ENCODE results near the gene DIO1. TPM values are rescaled to one million over a fixed set of nuclear protein-coding genes. Genes with fewer than 3 reads are reported as not detected.

The DIO1 gene
- total and polyA plus RNA-seq, 5 donors from 2014 or later = 0.09 TPM; not detected in 4

GRCh38 chr1:53948291-53948690 lies 54.3 kb downstream of the DIO1 start:
- Mint-ChIP-seq H3K4me1 (peaks cover 17 to 47% (median 32%) of the 10 kb centered on the region in 4 donors), H3K27ac (peak overlapping the region in 1 of 3 donors; percentile 60)
- H3K4me1 ChIP-seq (ENCODE audit: control insufficient read depth, insufficient read depth, low read length, poor library complexity, severe bottlenecking) = peaks cover 28% of the 10 kb centered on the region

GRCh38 chr1:53949023-53949990 lies 55.3 kb downstream of the DIO1 start:
- Mint-ChIP-seq H3K27me3 (no peaks in the 10 kb centered on the region), H3K9me3 (peaks cover 0 to 2% (median 0%) of the 10 kb centered on the region in 7 donors), H3K36me3 (peaks cover 9% of the 10 kb centered on the region), H3K27ac (peak overlapping the region in 1 of 3 donors; percentile 60), H3K4me3 (peak overlapping the region in 2 of 4 donors; percentile 36 to 54), H3K4me1 (peaks cover 12 to 36% (median 23%) of the 10 kb centered on the region in 4 donors)
- Histone ChIP-seq H3K27ac (ENCODE audit: insufficient read depth, low read length, poor library complexity, severe bottlenecking) (no peak overlapping the region), H3K36me3 (ENCODE audit: control insufficient read depth, insufficient read depth, low read length) (peaks cover 18% of the 10 kb centered on the region), H3K9me3 (ENCODE audit: control insufficient read depth in 2 of 2, low read length in 2 of 2) (no peaks in the 10 kb centered on the region), H3K4me3 (ENCODE audit: low read depth, low read length) (no peak overlapping the region), H3K4me1 (ENCODE audit: control insufficient read depth, insufficient read depth, low read length, poor library complexity, severe bottlenecking) (peaks cover 18% of the 10 kb centered on the region), H3K27me3 (ENCODE audit: control insufficient read depth, insufficient read depth, low read length) (no peaks in the 10 kb centered on the region)
- DNase-seq (peak in 2 of 3 donors; percentile 17 to 53), ATAC-seq (ENCODE audit: low read depth in 2 of 2) (no peak)

More at GRCh38 chr1:53948291-53948690, 54.3 kb downstream of the DIO1 start:
- Histone ChIP-seq H3K36me3 (ENCODE audit: control insufficient read depth, insufficient read depth, low read length) (peaks cover 15% of the 10 kb centered on the region), H3K27ac (ENCODE audit: insufficient read depth, low read length, poor library complexity, severe bottlenecking) (no peak overlapping the region), H3K27me3 (ENCODE audit: control insufficient read depth, insufficient read depth, low read length) (no peaks in the 10 kb centered on the region), H3K4me3 (ENCODE audit: low read depth, low read length) (no peak overlapping the region), H3K9me3 (ENCODE audit: control insufficient read depth in 2 of 2, low read length in 2 of 2) (no peaks in the 10 kb centered on the region)
- no peaks in the 10 kb centered on the region for H3K27me3 Mint-ChIP-seq
- H3K4me3 Mint-ChIP-seq = peak overlapping the region in 3 of 4 donors; percentile 54 to 86 (median 83)
- ATAC-seq (ENCODE audit: low read depth in 2 of 2) (no peak), DNase-seq (no peak)
- peaks cover 9% of the 10 kb centered on the region for H3K36me3 Mint-ChIP-seq
- peaks cover 0 to 2% (median 0%) of the 10 kb centered on the region in 7 donors for H3K9me3 Mint-ChIP-seq

DNA sequence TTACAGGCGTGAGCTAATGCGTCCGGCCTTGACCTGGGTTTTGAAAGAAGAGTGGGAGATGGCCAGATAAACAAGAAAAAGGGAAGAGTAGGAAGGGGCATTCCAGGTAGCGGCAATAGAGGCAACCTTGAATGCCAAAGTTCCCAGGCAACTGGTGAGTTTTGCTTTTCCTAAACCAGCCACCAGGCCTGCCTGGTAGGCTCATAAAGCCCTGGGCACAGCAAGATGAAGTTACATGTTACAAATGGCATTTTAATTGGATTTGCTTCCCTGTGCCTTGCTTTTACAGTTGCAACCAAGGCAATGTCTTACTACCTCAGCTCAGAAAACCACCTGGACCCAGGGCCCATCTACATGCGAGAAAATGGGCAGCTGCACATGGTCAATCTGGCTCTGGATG lies 57.7 kb downstream of the DIO1 start:
- Mint-ChIP-seq H3K27me3 (no peaks in the 10 kb centered on the region), H3K27ac (no peak overlapping the region), H3K4me3 (no peak overlapping the region), H3K4me1 (peaks cover 7 to 25% (median 17%) of the 10 kb centered on the region in 4 donors), H3K36me3 (peaks cover 9% of the 10 kb centered on the region), H3K9me3 (peaks cover 0 to 2% (median 0%) of the 10 kb centered on the region in 7 donors)
- no peaks in the 10 kb centered on the region for H3K27me3 ChIP-seq (ENCODE audit: control insufficient read depth, insufficient read depth, low read length)
- no peak overlapping the region for H3K27ac ChIP-seq (ENCODE audit: insufficient read depth, low read length, poor library complexity, severe bottlenecking)
- H3K9me3 ChIP-seq (ENCODE audit: control insufficient read depth in 2 of 2, low read length in 2 of 2) = no peaks in the 10 kb centered on the region
- H3K36me3 ChIP-seq (ENCODE audit: control insufficient read depth, insufficient read depth, low read length) = peaks cover 22% of the 10 kb centered on the region
- H3K4me3 ChIP-seq (ENCODE audit: low read depth, low read length) = no peak overlapping the region
- no peak for DNase-seq
- H3K4me1 ChIP-seq (ENCODE audit: control insufficient read depth, insufficient read depth, low read length, poor library complexity, severe bottlenecking) = peaks cover 5% of the 10 kb centered on the region
- ATAC-seq (ENCODE audit: low read depth in 2 of 2) = no peak

DNA sequence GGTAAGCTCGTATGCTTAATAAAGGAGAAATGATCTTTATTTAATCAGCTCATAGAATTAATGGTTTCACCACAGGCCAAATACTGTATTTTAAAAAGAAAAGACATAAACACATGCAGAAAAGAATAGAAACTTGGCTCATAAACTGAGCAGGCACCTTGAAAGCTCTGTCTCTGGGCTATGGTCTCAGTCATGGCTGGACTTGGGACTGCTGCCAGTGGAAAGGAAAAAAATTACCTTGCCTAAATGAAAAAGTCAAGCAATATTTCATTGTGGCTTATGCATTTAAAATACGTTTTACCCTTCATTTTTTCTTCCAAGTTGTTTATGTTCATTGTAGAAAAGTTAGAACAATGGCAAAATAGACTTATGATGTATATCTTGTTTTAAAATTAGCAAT lies 60.1 kb downstream of the DIO1 start:
- peaks cover 14% of the 10 kb centered on the region for H3K36me3 Mint-ChIP-seq
- no peaks in the 10 kb centered on the region for H3K27me3 Mint-ChIP-seq
- no peak overlapping the region for H3K4me3 ChIP-seq (ENCODE audit: low read depth, low read length)
- ATAC-seq (ENCODE audit: low read depth in 2 of 2) = no peak
- H3K36me3 ChIP-seq (ENCODE audit: control insufficient read depth, insufficient read depth, low read length) = peaks cover 31% of the 10 kb centered on the region
- H3K27ac Mint-ChIP-seq = no peak overlapping the region
- peaks cover 0 to 16% (median 4%) of the 10 kb centered on the region in 4 donors for H3K4me1 Mint-ChIP-seq
- H3K4me1 ChIP-seq (ENCODE audit: control insufficient read depth, insufficient read depth, low read length, poor library complexity, severe bottlenecking) = no peaks in the 10 kb centered on the region
- DNase-seq = no peak
- H3K27me3 ChIP-seq (ENCODE audit: control insufficient read depth, insufficient read depth, low read length) = no peaks in the 10 kb centered on the region
- peaks cover 0 to 2% (median 0%) of the 10 kb centered on the region in 7 donors for H3K9me3 Mint-ChIP-seq
- no peak overlapping the region for H3K27ac ChIP-seq (ENCODE audit: insufficient read depth, low read length, poor library complexity, severe bottlenecking)
- H3K9me3 ChIP-seq (ENCODE audit: control insufficient read depth in 2 of 2, low read length in 2 of 2) = no peaks in the 10 kb centered on the region
- no peak overlapping the region for H3K4me3 Mint-ChIP-seq

- no peak for DNase-seq
- no peak for ATAC-seq (ENCODE audit: low read depth in 2 of 2)
- Mint-ChIP-seq H3K27me3 (no peaks in the 10 kb centered on the region), H3K4me1 (peaks cover 0 to 10% (median 6%) of the 10 kb centered on the region in 4 donors), H3K4me3 (no peak overlapping the region), H3K9me3 (no peaks in the 10 kb centered on the region), H3K27ac (peak overlapping the region in 1 of 3 donors; percentile 46), H3K36me3 (peaks cover 20% of the 10 kb centered on the region)
- H3K36me3 ChIP-seq (ENCODE audit: control insufficient read depth, insufficient read depth, low read length) = peaks cover 38% of the 10 kb centered on the region
- H3K9me3 ChIP-seq (ENCODE audit: control insufficient read depth in 2 of 2, low read length in 2 of 2) = no peaks in the 10 kb centered on the region
- no peaks in the 10 kb centered on the region for H3K4me1 ChIP-seq (ENCODE audit: control insufficient read depth, insufficient read depth, low read length, poor library complexity, severe bottlenecking)
- H3K27me3 ChIP-seq (ENCODE audit: control insufficient read depth, insufficient read depth, low read length) = no peaks in the 10 kb centered on the region
- H3K4me3 ChIP-seq (ENCODE audit: low read depth, low read length) = no peak overlapping the region
- no peak overlapping the region for H3K27ac ChIP-seq (ENCODE audit: insufficient read depth, low read length, poor library complexity, severe bottlenecking)
Measured at GRCh38 chr1:53956308-53957168, 62.6 kb downstream of the DIO1 start.

GRCh38 chr1:53957194-53957818 lies 63.3 kb downstream of the DIO1 start:
- DNase-seq (no peak), ATAC-seq (ENCODE audit: low read depth in 2 of 2) (no peak)
- Histone ChIP-seq H3K27ac (ENCODE audit: insufficient read depth, low read length, poor library complexity, severe bottlenecking) (no peak overlapping the region), H3K9me3 (ENCODE audit: control insufficient read depth in 2 of 2, low read length in 2 of 2) (no peaks in the 10 kb centered on the region), H3K27me3 (ENCODE audit: control insufficient read depth, insufficient read depth, low read length) (no peaks in the 10 kb centered on the region), H3K4me3 (ENCODE audit: low read depth, low read length) (no peak overlapping the region), H3K36me3 (ENCODE audit: control insufficient read depth, insufficient read depth, low read length) (peaks cover 36% of the 10 kb centered on the region), H3K4me1 (ENCODE audit: control insufficient read depth, insufficient read depth, low read length, poor library complexity, severe bottlenecking) (no peaks in the 10 kb centered on the region)
- H3K4me1 Mint-ChIP-seq = peaks cover 0 to 10% (median 6%) of the 10 kb centered on the region in 4 donors
- H3K9me3 Mint-ChIP-seq = no peaks in the 10 kb centered on the region
- no peak overlapping the region for H3K4me3 Mint-ChIP-seq
- H3K27ac Mint-ChIP-seq = peak overlapping the region in 1 of 3 donors; percentile 70
- H3K36me3 Mint-ChIP-seq = peaks cover 24% of the 10 kb centered on the region
- no peaks in the 10 kb centered on the region for H3K27me3 Mint-ChIP-seq

- Histone ChIP-seq H3K4me3 (ENCODE audit: low read depth, low read length) (no peak overlapping the region), H3K36me3 (ENCODE audit: control insufficient read depth, insufficient read depth, low read length) (peaks cover 39% of the 10 kb centered on the region), H3K9me3 (ENCODE audit: control insufficient read depth in 2 of 2, low read length in 2 of 2) (no peaks in the 10 kb centered on the region), H3K27ac (ENCODE audit: insufficient read depth, low read length, poor library complexity, severe bottlenecking) (no peak overlapping the region), H3K27me3 (ENCODE audit: control insufficient read depth, insufficient read depth, low read length) (no peaks in the 10 kb centered on the region), H3K4me1 (ENCODE audit: control insufficient read depth, insufficient read depth, low read length, poor library complexity, severe bottlenecking) (no peaks in the 10 kb centered on the region)
- Mint-ChIP-seq H3K9me3 (no peaks in the 10 kb centered on the region), H3K27me3 (no peaks in the 10 kb centered on the region), H3K4me3 (no peak overlapping the region), H3K27ac (no peak overlapping the region), H3K4me1 (peaks cover 0 to 10% (median 5%) of the 10 kb centered on the region in 4 donors), H3K36me3 (peaks cover 38% of the 10 kb centered on the region)
- DNase-seq (peak in 2 of 3 donors; percentile 62 to 70), ATAC-seq (ENCODE audit: low read depth in 2 of 2) (peak; percentile 55 to 65)
Measured at GRCh38 chr1:53959664-53960250, 65.8 kb downstream of the DIO1 start.
